ENCODE results near the gene CLUH.

GRCh38 chr17:2644971-2645370, 66.6 kb downstream of the CLUH start:
- TF ChIP-seq EZH2 (IDR thresholded peaks at IDR 0.05; ENCODE audit: low read length) = no peak
- TF ChIP-seq CTCF (optimal IDR thresholded peaks at IDR 0.05 in 1 of 3, IDR thresholded peaks at IDR 0.05 in 1 of 3, conservative IDR thresholded peaks at IDR 0.05 in 1 of 3; ENCODE audit: extremely low read depth in 1 of 3, insufficient read depth in 2 of 3, low read length in 3 of 3) = no peak

All from keratinocyte (primary cell).